Activated T-cell treated with anti-CD3 and anti-CD28 coated beads, Interleukin-2, amount 50 U/mL, for 48 hours (primary cell): ENCODE data around the gene CSH1.
"Not testable (repeated sequence)": the region's sequence is repeated elsewhere in the genome, so short reads cannot be mapped to it uniquely, and the experiment has no call there.

Source experiments
- DNase-seq, 2 experiments: peaks; one replicate each; pipeline ENCODE4 v3.0.0-alpha.2; 2020

CSH1 gene

DNA sequence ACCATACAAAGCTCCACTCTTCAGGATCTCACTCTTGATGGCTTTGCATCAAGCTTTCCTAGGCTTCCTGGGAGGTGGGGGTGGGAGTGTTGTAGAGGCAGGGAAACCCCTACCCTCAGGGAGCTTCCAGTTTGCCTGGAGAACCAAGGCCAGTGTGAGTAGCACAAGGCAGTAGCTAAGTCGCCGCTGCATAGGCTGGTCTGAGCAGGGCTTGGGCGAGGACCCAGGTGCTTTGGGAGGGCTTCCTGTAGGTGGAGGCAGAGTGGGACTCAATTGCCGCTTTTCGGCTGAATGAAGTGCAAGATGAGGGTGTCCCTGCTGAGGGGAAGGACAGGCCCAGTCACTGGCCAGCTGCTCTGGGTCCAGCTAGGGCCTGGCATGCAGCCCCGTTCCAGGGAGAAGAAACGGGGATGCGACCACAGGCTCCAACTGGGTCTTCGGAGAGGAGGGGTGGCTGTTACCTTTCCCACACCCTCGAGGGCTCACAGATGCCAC, 31.8 kb upstream of the CSH1 start:
- DNase-seq, result no peak

GRCh38 chr17:63927464-63928171, 31.2 kb upstream of the CSH1 start:
- no peak for DNase-seq

DNA sequence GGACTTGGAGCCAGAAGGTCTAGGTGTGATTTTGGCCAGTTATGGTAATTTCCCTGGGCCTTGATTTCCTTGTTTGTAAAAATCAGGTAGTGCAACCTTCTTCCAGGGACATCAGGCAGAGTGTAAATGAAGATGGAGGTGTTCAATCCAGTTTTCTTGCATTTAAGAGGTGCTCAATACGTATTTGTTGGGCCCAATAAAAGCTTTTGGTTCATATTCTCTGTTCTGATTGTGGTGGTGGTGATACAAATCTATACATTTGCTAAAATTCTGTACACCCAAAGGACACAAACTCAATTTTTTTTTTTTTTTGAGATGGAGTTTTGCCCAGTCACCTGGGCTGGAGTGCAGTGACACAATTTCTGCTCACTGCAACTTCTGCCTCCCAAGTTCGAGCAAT, 29.8 kb upstream of the CSH1 start:
- DNase-seq, result no peak

- no peak for DNase-seq
Measured at GRCh38 chr17:63925615-63926014, 29.2 kb upstream of the CSH1 start.

- DNase-seq, result not testable (repeated sequence)
Measured at GRCh38 chr17:63922402-63922801, 26.0 kb upstream of the CSH1 start.

DNA sequence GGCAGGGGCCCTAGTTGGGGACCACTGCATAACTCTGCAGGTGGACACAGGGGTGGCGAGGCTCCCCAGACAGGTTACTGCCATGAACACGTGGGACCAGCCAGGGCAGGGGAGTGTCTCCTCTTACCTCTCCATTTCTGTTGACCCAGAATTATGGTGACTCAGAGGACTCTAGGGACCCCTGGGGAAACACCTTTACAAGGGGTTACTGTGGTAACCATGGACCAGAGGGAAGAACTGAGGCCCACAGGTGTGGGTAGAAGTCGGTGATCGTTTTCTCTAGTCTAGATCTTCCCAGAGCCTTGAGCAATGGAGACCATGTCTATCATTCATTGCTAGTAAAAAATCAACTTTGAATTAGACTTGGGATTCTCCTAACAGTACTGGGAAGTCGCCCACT, 24.4 kb upstream of the CSH1 start:
- not testable (repeated sequence) for DNase-seq

- not testable (repeated sequence) for DNase-seq
Measured at GRCh38 chr17:63920050-63920449, 23.7 kb upstream of the CSH1 start.

DNA sequence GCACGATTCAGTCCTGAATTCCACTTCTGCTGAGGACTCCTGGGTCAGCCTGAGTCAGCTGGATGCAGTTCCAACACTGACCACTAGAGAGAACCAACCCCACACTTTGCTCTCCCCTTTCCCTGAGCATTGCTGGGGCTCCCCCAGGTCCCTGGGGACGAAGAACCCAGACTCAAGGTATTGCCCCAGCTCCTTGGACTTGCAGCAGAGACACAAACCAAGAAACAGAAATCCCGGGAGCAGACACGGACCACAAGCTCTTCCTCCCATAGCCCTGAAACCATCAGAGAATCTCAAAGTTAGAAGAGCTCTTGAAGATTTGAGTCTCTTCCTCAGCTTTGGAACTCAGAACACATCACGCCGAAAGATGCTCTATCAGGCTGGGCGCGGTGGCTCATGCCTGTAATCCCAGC, 22.9 kb upstream of the CSH1 start:
- DNase-seq, result peak; percentile 80 to 83

DNA sequence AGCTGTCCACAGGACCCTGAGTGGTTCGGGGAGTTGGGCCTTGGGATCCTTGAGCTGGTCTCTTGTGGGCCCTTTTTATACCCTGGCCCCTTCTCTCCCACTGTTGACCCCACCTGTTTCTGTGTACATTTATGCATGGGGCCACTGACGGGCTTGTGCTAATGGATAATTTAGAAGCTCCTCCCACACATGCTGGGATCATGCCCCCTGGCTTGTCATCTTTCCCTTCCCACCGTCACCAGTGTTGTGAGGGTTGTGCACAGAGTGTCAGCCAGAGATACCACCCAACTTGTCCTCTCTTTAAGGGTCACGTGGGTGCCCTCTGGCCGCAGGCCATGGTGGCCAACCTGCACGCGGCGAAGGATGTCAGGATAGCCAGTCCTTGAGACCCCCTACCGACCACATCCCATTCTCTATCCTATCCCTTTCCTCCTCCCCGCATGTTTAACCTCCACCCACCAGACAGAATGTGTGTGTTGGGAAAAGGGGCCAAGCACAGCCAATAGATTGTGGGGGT, 22.5 kb upstream of the CSH1 start, which contains the start of gene GH1:
Gene GH1 (minus strand): TSS at position 51 of the 517 bp plus-strand sequence. CDS start 63 bp downstream, outside the sequence.
- DNase-seq, result not testable (repeated sequence)

- DNase-seq, result no peak
Measured at GRCh38 chr17:63918305-63918704, 21.9 kb upstream of the CSH1 start.

DNA sequence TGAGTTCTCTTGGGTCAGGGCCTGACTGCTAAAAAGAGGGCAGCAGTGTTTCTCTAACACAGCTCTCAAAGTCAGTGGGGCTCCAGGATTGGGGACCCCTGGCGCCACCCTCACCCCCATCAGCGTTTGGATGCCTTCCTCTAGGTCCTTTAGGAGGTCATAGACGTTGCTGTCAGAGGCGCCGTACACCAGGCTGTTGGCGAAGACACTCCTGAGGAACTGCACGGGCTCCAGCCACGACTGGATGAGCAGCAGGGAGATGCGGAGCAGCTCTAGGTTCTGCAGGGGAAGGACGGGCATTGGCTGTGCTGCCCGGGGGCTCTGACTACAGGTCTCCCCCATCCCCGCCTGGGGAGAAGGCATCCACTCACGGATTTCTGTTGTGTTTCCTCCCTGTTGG, 21.3 kb upstream of the CSH1 start:
- DNase-seq, result no peak

DNA sequence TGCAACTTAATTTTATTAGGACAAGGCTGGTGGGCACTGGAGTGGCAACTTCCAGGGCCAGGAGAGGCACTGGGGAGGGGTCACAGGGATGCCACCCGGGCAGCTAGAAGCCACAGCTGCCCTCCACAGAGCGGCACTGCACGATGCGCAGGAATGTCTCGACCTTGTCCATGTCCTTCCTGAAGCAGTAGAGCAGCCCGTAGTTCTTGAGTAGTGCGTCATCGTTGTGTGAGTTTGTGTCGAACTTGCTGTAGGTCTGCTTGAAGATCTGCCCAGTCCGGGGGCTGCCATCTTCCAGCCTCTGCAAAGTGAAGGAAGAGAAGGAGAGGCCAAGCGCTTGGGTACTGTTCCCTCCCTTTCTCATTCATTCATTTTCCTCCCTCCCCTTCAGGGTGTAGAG, 20.8 kb upstream of the CSH1 start:
- not testable (repeated sequence) for DNase-seq

DNA sequence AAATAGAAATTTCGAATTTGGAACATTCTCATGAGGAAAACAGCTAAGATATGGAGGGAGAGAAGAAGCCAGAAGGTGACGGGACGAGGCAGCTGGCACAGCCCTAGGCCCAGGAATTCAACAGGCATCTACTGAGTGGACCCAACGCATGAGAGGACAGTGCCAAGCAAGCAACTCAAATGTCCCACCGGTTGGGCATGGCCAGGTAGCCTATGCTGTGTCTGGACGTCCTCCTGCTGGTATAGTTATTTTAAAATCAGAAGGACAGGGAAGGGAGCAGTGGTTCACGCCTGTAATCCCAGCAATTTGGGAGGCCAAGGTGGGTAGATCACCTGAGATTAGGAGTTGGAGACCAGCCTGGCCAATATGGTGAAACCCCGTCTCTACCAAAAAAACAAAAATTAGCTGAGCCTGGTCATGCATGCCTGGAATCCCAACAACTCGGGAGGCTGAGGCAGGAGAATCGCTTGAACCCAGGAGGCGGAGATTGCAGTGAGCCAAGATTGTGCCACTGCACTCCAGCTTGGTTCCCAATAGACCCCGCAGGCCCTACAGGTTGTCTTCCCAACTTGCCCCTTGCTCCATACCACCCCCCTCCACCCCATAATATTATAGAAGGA, 20.3 kb upstream of the CSH1 start:
- no peak for DNase-seq

DNA sequence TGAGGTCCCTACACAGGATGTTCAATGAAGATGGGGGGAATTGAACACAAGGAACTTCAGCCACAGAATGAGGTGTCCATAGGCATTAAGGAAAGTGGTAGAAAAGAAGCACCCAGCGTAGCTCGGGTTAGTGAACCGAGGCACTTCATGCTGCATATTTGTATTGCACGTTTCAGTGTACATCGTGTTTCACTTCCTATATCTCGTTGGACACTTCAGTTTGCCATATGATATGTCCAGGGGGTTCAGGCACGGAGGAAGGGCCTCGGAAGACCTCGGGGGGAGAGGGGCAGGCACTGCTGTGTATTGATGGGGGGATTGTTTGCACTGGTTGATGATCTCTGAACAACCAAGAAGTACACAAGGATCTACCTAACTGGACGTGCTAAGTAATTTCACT, 19.4 kb upstream of the CSH1 start:
- not testable (repeated sequence) for DNase-seq

- no peak for DNase-seq
Measured at GRCh38 chr17:63914471-63914870, 18.1 kb upstream of the CSH1 start.

- DNase-seq, result peak; percentile 78 to 82
Measured at GRCh38 chr17:63911657-63912100, 15.3 kb upstream of the CSH1 start.

- DNase-seq, result no peak
Measured at GRCh38 chr17:63911041-63911635, 14.8 kb upstream of the CSH1 start, which contains the start of gene CSHL1. Gene CSHL1 (minus strand): TSS chr17:63911258. CDS start chr17:63911196, 62 bp downstream.

GRCh38 chr17:63910096-63910495, 13.7 kb upstream of the CSH1 start:
- DNase-seq, result no peak

DNA sequence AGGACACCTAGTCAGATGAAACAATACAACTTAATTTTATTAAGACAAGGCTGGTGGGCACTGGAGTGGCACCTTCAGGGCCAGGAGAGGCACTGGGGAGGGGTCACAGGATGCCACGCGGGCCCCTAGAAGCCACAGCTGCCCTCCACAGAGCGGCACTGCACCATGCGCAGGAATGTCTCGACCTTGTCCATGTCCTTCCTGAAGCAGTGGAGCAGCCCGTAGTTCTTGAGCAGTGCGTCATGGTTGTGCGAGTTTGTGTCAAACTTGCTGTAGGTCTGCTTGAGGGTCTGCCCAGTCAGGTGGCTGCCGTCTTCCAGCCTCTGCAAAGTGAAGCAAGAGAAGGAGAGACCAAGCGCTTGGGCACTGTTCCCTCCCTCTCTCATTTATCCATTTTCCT, 13.2 kb upstream of the CSH1 start:
- DNase-seq, result not testable (repeated sequence)

DNA sequence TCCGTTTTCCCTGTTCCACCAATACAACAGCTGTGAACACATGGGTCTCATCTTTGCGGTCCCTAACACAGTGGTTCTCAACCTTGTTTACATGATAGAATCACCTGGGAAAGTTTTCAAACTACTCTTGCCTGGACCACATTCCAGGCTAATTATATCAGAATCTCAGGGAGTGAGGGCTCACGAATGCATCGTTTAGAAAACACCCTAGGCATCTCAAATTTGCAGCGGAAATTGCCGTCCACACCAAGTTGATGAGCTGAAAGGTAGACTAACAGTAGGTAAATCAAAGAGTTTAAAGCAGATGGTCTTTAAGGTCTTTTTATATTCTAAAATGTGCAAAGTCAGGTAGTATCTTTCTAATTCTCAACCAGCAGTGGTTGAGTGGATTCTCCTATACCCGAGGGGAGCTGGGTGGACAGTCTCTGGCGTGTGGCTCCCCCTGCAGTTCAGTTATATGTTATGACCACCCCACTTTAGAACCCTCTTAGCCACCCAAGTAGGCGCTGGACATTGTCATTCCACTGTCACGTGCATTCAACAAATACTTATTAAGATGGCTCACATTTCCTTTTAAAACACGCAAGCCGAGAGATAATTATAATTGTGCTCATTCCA, 10.9 kb upstream of the CSH1 start:
- peak in 1 of 2 experiments; percentile 42 for DNase-seq

DNA sequence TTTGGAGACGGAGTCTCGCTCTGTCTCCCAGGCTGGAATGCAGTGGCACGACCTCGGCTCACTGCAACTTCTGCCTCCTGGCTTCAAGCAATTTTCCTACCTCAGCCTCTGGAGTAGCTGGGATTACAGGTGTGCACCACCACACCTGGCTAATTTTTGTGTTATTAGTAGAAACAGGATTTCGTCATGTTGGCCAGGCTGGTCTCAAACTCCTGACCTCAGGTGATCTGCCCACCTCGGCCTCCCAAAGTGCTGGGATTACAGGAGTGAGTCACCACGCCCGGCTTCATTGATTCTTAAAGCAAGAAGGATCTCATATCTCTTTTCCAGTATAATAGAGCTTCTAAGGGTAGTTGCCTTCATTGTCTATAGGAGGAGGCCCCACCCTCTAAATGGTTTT, 8.4 kb upstream of the CSH1 start:
- DNase-seq, result not testable (repeated sequence)

GRCh38 chr17:63903787-63904201, 7.4 kb upstream of the CSH1 start:
- DNase-seq, result not testable (repeated sequence)

GRCh38 chr17:63901971-63902370, 5.6 kb upstream of the CSH1 start:
- not testable (repeated sequence) for DNase-seq
